ENCODE data around the gene SRF. TPM values are rescaled to one million over a fixed set of nuclear protein-coding genes. Genes with fewer than 3 reads are reported as not detected.

The SRF gene
- total and polyA plus RNA-seq, 2 donors (not counting 1 experiment from before 2014, with no cell fraction given): 21.7 to 22.7 TPM

- intact Hi-C loops (cut with micrococcal nuclease): no loop called here
- POLR2A ChIA-PET: interaction anchor here (0.6 kb wide), 1 partner anchor 476 kb away, joined by 3 read pairs; no protein-coding TSS in a partner anchor
These were observed 45.1 kb downstream of the SRF start for GRCh38 chr6:43216200-43216599.

DNA sequence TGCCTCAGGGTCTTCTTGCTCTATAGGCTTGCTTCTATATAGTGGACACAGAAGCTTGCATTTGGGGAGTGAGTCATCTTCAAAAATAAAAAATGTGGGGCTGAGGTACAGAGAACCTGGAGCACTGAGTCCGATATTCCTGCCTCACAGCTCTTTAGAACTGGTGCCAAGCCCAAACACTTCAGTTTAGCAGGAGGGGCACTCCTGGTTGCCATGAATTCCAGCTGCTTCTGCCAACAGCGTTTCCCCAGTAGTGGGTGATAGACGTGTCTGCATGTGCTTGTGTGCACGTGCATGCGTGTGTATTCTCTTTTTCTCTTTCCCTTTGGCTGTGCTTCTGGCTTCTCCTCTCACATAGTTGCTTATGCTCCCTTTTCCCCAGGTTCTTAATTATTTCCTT, 46.3 kb downstream of the SRF start:
- H3K36me3 ChIP-seq (replicated peaks in 1 of 2; ENCODE audit: control extremely low read depth in 1 of 2, control insufficient read depth in 1 of 2, extremely low read depth in 1 of 2, insufficient read depth in 2 of 2, low read length in 1 of 2): peaks cover 1 to 55% of the 10 kb centered on the region in 2 experiments
- H3K27ac ChIP-seq (ENCODE audit: low read length in 2 of 2): no peak overlapping the region
- no peaks in the 10 kb centered on the region for H4K20me1 ChIP-seq (ENCODE audit: control insufficient read depth, insufficient read depth, low read length, poor library complexity, severe bottlenecking)
- no peaks in the 10 kb centered on the region for H3K9me3 ChIP-seq (ENCODE audit: control extremely low read depth in 1 of 3, control insufficient read depth in 2 of 3, insufficient read depth in 1 of 3, low read length in 2 of 3)
- DNase-seq: no peak
- no peak overlapping the region for H3K9ac ChIP-seq (ENCODE audit: low read length)
- peaks cover 0 to 4% of the 10 kb centered on the region in 2 donors for H3K4me1 ChIP-seq (ENCODE audit: control insufficient read depth in 2 of 2, insufficient read depth in 2 of 2, low read length in 2 of 2)
- POLR2A ChIA-PET: no interaction called here
- no peak overlapping the region for H3K4me2 ChIP-seq (replicated peaks; ENCODE audit: low read depth, low read length, poor library complexity, severe bottlenecking)
- intact Hi-C loops (cut with micrococcal nuclease): no loop called here
- peaks cover 7% of the 10 kb centered on the region for H3K4me1 Mint-ChIP-seq
- H3K79me2 ChIP-seq (ENCODE audit: control insufficient read depth, insufficient read depth, low read length): peaks cover 23% of the 10 kb centered on the region
- no peak overlapping the region for H3K27ac Mint-ChIP-seq
- CTCF ChIA-PET: interaction anchor here (0.6 to 3.1 kb wide), 2 partner anchors 12 to 454 kb away, joined by 5 to 15 read pairs; partner anchors contain the start of gene DNPH1
- no peaks in the 10 kb centered on the region for H3K27me3 Mint-ChIP-seq
- ATAC-seq (ENCODE audit: low read depth): no peak
- WGBS (ENCODE audit: insufficient coverage): 100% methylated on average over 2 of the region's 5 CpGs
- TF ChIP-seq, protein P1, sequence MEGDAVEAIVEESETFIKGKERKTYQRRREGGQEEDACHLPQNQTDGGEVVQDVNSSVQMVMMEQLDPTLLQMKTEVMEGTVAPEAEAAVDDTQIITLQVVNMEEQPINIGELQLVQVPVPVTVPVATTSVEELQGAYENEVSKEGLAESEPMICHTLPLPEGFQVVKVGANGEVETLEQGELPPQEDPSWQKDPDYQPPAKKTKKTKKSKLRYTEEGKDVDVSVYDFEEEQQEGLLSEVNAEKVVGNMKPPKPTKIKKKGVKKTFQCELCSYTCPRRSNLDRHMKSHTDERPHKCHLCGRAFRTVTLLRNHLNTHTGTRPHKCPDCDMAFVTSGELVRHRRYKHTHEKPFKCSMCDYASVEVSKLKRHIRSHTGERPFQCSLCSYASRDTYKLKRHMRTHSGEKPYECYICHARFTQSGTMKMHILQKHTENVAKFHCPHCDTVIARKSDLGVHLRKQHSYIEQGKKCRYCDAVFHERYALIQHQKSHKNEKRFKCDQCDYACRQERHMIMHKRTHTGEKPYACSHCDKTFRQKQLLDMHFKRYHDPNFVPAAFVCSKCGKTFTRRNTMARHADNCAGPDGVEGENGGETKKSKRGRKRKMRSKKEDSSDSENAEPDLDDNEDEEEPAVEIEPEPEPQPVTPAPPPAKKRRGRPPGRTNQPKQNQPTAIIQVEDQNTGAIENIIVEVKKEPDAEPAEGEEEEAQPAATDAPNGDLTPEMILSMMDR (IDR thresholded peaks at IDR 0.05): no peak
- no peak for TF ChIP-seq EZH2 (IDR thresholded peaks at IDR 0.05; ENCODE audit: borderline replicate concordance, insufficient read depth, low read depth, low read length, poor library complexity, severe bottlenecking)
- no peak overlapping the region for H2AFZ ChIP-seq (ENCODE audit: insufficient read depth, low read depth, low read length, poor library complexity, severe bottlenecking)
- H3K4me3 Mint-ChIP-seq: no peak overlapping the region
- H3K4me3 ChIP-seq (ENCODE audit: control extremely low read depth in 1 of 5, extremely low read depth in 1 of 5, insufficient read depth in 1 of 5, low read depth in 2 of 5, low read length in 4 of 5): no peak overlapping the region
- H3K27me3 ChIP-seq (replicated peaks in 1 of 4; ENCODE audit: control extremely low read depth in 1 of 4, control insufficient read depth in 3 of 4, insufficient read depth in 4 of 4, low read length in 3 of 4): no peaks in the 10 kb centered on the region
- no peaks in the 10 kb centered on the region for H3K9me3 Mint-ChIP-seq (ENCODE audit: insufficient read depth)

More at GRCh38 chr6:43216200-43216599, 45.1 kb downstream of the SRF start:
- Histone ChIP-seq H3K4me2 (replicated peaks; ENCODE audit: low read depth, low read length, poor library complexity, severe bottlenecking) (no peak overlapping the region), H4K20me1 (ENCODE audit: control insufficient read depth, insufficient read depth, low read length, poor library complexity, severe bottlenecking) (no peaks in the 10 kb centered on the region), H2AFZ (ENCODE audit: insufficient read depth, low read depth, low read length, poor library complexity, severe bottlenecking) (no peak overlapping the region), H3K9ac (ENCODE audit: low read length) (no peak overlapping the region), H3K27me3 (replicated peaks in 1 of 4; ENCODE audit: control extremely low read depth in 1 of 4, control insufficient read depth in 3 of 4, insufficient read depth in 4 of 4, low read length in 3 of 4) (no peaks in the 10 kb centered on the region), H3K4me3 (ENCODE audit: control extremely low read depth in 1 of 5, extremely low read depth in 1 of 5, insufficient read depth in 1 of 5, low read depth in 2 of 5, low read length in 4 of 5) (no peak overlapping the region), H3K27ac (ENCODE audit: low read length in 2 of 2) (no peak overlapping the region), H3K36me3 (replicated peaks in 1 of 2; ENCODE audit: control extremely low read depth in 1 of 2, control insufficient read depth in 1 of 2, extremely low read depth in 1 of 2, insufficient read depth in 2 of 2, low read length in 1 of 2) (peaks cover 1 to 55% of the 10 kb centered on the region in 2 experiments), H3K9me3 (ENCODE audit: control extremely low read depth in 1 of 3, control insufficient read depth in 2 of 3, insufficient read depth in 1 of 3, low read length in 2 of 3) (no peaks in the 10 kb centered on the region), H3K79me2 (ENCODE audit: control insufficient read depth, insufficient read depth, low read length) (peaks cover 21% of the 10 kb centered on the region), H3K4me1 (ENCODE audit: control insufficient read depth in 2 of 2, insufficient read depth in 2 of 2, low read length in 2 of 2) (no peaks in the 10 kb centered on the region)
- CTCF ChIA-PET: interaction anchor here (0.6 to 3.1 kb wide), 2 partner anchors 13 to 168 kb away, joined by 3 to 15 read pairs; partner anchors contain the start of gene DNPH1
- Mint-ChIP-seq H3K9me3 (ENCODE audit: insufficient read depth) (no peaks in the 10 kb centered on the region), H3K27ac (no peak overlapping the region), H3K4me1 (no peaks in the 10 kb centered on the region), H3K4me3 (no peak overlapping the region), H3K27me3 (no peaks in the 10 kb centered on the region)
- 95% methylated on average over 12 of the region's 12 CpGs for WGBS (ENCODE audit: insufficient coverage)
- no peak for DNase-seq
- no peak for TF ChIP-seq EZH2 (IDR thresholded peaks at IDR 0.05; ENCODE audit: borderline replicate concordance, insufficient read depth, low read depth, low read length, poor library complexity, severe bottlenecking)
- TF ChIP-seq, protein P1 (IDR thresholded peaks at IDR 0.05): no peak
- ATAC-seq (ENCODE audit: low read depth): no peak

Data from B cell (primary cell).